ENCODE results near the gene SEC24D. TPM values are rescaled to one million over a fixed set of nuclear protein-coding genes. Genes with fewer than 3 reads are reported as not detected.

The SEC24D gene
- total RNA-seq, 1 experiment from 2014 or later, result 61.5 TPM

DNA sequence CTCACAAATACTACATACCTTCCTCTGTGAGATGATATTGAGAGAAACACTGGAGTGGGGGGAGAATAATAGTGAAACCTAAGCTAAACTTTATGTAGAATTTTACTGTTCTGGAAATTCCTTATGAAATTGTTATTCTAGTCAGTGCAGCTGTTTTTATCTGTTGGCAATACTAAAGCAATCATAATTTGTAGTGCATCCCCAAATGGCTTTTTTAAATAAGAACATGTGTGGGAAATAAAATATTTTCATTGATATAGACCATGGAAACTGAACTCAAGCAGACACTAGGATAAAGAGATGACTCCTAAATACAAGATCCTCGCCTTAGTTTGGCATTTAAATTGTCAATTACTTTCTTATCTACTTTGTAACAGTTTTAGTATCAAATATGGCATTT is 51.1 kb downstream of the SEC24D start:
- Histone ChIP-seq H3K79me1 (ENCODE audit: insufficient read depth, low read depth, low read length, poor library complexity, severe bottlenecking) (no peaks in the 10 kb centered on the region), H2BK20ac (ENCODE audit: low read depth, low read length, poor library complexity, severe bottlenecking) (no peak overlapping the region), H3K4ac (ENCODE audit: low read depth, low read length) (no peak overlapping the region), H3K23ac (ENCODE audit: insufficient read length, low read depth, low read length) (no peak overlapping the region), H4K91ac (ENCODE audit: insufficient read length, low read depth, low read length) (no peak overlapping the region), H3K4me2 (ENCODE audit: insufficient read depth, insufficient read length, low read length) (no peak overlapping the region), H3K23me2 (ENCODE audit: insufficient read length, low read depth, low read length, poor library complexity, severe bottlenecking) (no peaks in the 10 kb centered on the region), H3K9ac (ENCODE audit: extremely low read depth, insufficient read length, low read length) (no peak overlapping the region), H4K5ac (ENCODE audit: insufficient read length, low read depth, low read length) (no peak overlapping the region), H3K9me3 (ENCODE audit: control insufficient read depth, low read depth, low read length) (no peaks in the 10 kb centered on the region), H3K4me1 (ENCODE audit: insufficient read depth, low read length) (no peaks in the 10 kb centered on the region), H3K14ac (ENCODE audit: insufficient read depth, low read length) (no peak overlapping the region), H3K18ac (ENCODE audit: insufficient read length, low read depth, low read length) (no peak overlapping the region), H2BK15ac (ENCODE audit: low read depth, low read length) (no peak overlapping the region), H2AFZ (ENCODE audit: low read length) (no peak overlapping the region), H2BK12ac (ENCODE audit: insufficient read length, low read depth, low read length) (no peak overlapping the region), H3T11ph (ENCODE audit: low read length) (no peak overlapping the region), H2BK120ac (ENCODE audit: low read depth, low read length, poor library complexity, severe bottlenecking) (no peak overlapping the region), H3K79me2 (ENCODE audit: insufficient read depth, low read length) (no peaks in the 10 kb centered on the region), H3K27me3 (ENCODE audit: insufficient read depth, low read length) (no peaks in the 10 kb centered on the region), H4K8ac (replicated peaks; ENCODE audit: insufficient read length, low read depth, low read length) (no peak overlapping the region), H2BK5ac (ENCODE audit: insufficient read length, low read length) (no peak overlapping the region), H3K27ac (ENCODE audit: insufficient read length, low read depth, low read length) (no peak overlapping the region), H4K20me1 (ENCODE audit: control insufficient read depth, insufficient read depth, insufficient read length) (no peaks in the 10 kb centered on the region), H3K56ac (ENCODE audit: insufficient read length, low read depth, low read length) (no peak overlapping the region), H2AK5ac (ENCODE audit: insufficient read length, low read length) (no peak overlapping the region)
- Mint-ChIP-seq H3K36me3 (ENCODE audit: insufficient read depth in 1 of 3, low read depth in 3 of 3) (peaks cover 46 to 51% (median 50%) of the 10 kb centered on the region in 3 experiments), H3K27ac (no peak overlapping the region), H3K9me3 (peaks cover 21 to 23% of the 10 kb centered on the region in 2 experiments; a peak in 4 of 5 replicates), H3K4me1 (no peaks in the 10 kb centered on the region), H3K27me3 (ENCODE audit: low read depth) (no peaks in the 10 kb centered on the region), H3K4me3 (no peak overlapping the region)
- DNase-seq, result no peak
- WGBS (ENCODE audit: extremely low coverage, insufficient read length, low lambda C conversion rate), result no CpG with 5 or more reads among the region's 1 CpG
- TF ChIP-seq, protein P1, sequence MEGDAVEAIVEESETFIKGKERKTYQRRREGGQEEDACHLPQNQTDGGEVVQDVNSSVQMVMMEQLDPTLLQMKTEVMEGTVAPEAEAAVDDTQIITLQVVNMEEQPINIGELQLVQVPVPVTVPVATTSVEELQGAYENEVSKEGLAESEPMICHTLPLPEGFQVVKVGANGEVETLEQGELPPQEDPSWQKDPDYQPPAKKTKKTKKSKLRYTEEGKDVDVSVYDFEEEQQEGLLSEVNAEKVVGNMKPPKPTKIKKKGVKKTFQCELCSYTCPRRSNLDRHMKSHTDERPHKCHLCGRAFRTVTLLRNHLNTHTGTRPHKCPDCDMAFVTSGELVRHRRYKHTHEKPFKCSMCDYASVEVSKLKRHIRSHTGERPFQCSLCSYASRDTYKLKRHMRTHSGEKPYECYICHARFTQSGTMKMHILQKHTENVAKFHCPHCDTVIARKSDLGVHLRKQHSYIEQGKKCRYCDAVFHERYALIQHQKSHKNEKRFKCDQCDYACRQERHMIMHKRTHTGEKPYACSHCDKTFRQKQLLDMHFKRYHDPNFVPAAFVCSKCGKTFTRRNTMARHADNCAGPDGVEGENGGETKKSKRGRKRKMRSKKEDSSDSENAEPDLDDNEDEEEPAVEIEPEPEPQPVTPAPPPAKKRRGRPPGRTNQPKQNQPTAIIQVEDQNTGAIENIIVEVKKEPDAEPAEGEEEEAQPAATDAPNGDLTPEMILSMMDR (conservative IDR thresholded peaks at IDR 0.05), result no peak
